Forelimb muscle (tissue), 1 donor: Measurements from ENCODE around the gene ZMYM3. TPM values are rescaled to one million over a fixed set of nuclear protein-coding genes. Genes with fewer than 3 reads are reported as not detected.
"Not testable (repeated sequence)": the region's sequence is repeated elsewhere in the genome, so short reads cannot be mapped to it uniquely, and the experiment has no call there.

Experiments used
- DNase-seq: peaks from one replicate; pipeline ENCODE4 v3.0.0-alpha.2; 2013; ENCODE audit warnings: low read depth
- polyA plus RNA-seq: library from polyadenylated mRNA; unstranded; fragments of 120-200 nt; gene quantifications from one replicate; pipeline ENCODE4 v1.2.1, GENCODE V29; 2013; ENCODE audit not compliant: insufficient read length

The ZMYM3 gene
- 18.0 TPM for polyA plus RNA-seq

- peak; percentile 41 for DNase-seq
These were observed at the start of gene ZMYM3 for GRCh38 chrX:71254092-71254963. TSS of gene ZMYM3 (minus strand) at chrX:71254140. CDS start at chrX:71253255, 885 bp downstream.

GRCh38 chrX:71302461-71303213, 48.7 kb upstream of the ZMYM3 start:
- no peak for DNase-seq

- no peak for DNase-seq
These were observed 47.4 kb upstream of the ZMYM3 start, which contains the start of gene ITGB1BP2 for GRCh38 chrX:71301195-71301924. TSS of gene ITGB1BP2 (plus strand) at chrX:71301750. CDS start at chrX:71301807, 57 bp downstream.

GRCh38 chrX:71300495-71300894, 46.6 kb upstream of the ZMYM3 start:
- DNase-seq = not testable (repeated sequence)

- DNase-seq = not testable (repeated sequence)
These were observed 46.1 kb upstream of the ZMYM3 start for GRCh38 chrX:71300064-71300463.

GRCh38 chrX:71298119-71298518, 44.2 kb upstream of the ZMYM3 start:
- no peak for DNase-seq

- no peak for DNase-seq
These were observed 42.9 kb upstream of the ZMYM3 start for GRCh38 chrX:71296806-71297205.

- DNase-seq = no peak
These were observed 38.9 kb upstream of the ZMYM3 start for GRCh38 chrX:71292669-71293365.

GRCh38 chrX:71291381-71291780, 37.4 kb upstream of the ZMYM3 start:
- DNase-seq = no peak

GRCh38 chrX:71285929-71286328, 32.0 kb upstream of the ZMYM3 start:
- DNase-seq = no peak

GRCh38 chrX:71283403-71284143, 29.6 kb upstream of the ZMYM3 start, which contains the start of gene NONO:
TSS of gene NONO (plus strand) at chrX:71283635. CDS start at chrX:71290638, 7,003 bp downstream.
- DNase-seq = peak; percentile 97

- DNase-seq = no peak
These were observed 28.8 kb upstream of the ZMYM3 start for GRCh38 chrX:71282514-71283402.

GRCh38 chrX:71281300-71281699, 27.4 kb upstream of the ZMYM3 start:
- not testable (repeated sequence) for DNase-seq

GRCh38 chrX:71272313-71272712, 18.4 kb upstream of the ZMYM3 start:
- not testable (repeated sequence) for DNase-seq

GRCh38 chrX:71269801-71270395, 16.0 kb upstream of the ZMYM3 start:
- DNase-seq = no peak

- not testable (repeated sequence) for DNase-seq
These were observed 14.7 kb upstream of the ZMYM3 start for GRCh38 chrX:71268624-71269023.

GRCh38 chrX:71256856-71257255, 2.9 kb upstream of the ZMYM3 start:
- no peak for DNase-seq

GRCh38 chrX:71256051-71256450, 2.1 kb upstream of the ZMYM3 start:
- no peak for DNase-seq
